ENCODE results near the gene CRKL. TPM values are rescaled to one million over a fixed set of nuclear protein-coding genes. Genes with fewer than 3 reads are reported as not detected.
"Not testable (repeated sequence)": the region's sequence is repeated elsewhere in the genome, so short reads cannot be mapped to it uniquely, and the experiment has no call there.

CRKL gene
- total RNA-seq, 2 experiments from 2014 or later: 57.7 to 70.9 TPM

DNA sequence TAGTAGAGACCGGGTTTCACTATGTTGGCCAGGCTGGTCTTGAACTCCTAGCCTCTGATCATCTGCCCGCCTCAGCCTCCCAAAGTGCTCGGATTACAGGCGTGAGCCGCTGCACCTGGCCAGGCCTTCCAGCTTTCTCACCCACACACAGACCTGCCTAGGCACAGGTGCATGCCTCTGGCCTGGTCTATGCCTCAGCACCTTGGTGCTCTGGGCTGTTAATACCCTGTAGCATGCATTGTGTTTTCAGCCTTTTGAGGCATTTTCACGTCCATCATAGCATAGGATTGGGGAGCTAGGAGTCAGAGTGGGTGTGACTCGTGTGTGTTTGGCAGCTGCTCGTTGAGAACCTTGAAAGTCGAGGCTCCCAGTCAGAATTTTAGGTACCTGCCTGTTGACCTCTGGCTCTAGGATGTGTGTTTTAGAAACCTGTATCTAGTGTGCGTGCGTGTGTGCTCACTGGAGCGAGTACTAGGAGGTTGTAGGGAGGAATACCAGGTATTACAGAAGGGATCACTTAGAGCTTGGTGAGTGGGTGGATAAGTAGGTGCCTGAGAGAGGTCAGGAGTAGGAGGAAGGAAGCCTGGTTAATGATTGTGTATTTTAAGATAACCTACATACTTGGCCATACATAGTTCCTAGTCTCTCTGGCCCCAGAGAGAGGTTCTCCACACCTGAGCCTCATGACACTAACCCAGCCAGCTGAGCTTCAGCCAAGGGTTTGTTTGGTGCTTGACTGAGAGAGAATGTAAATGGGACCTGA, 20.0 kb downstream of the CRKL start:
- peaks cover 7% of the 10 kb centered on the region for H3K4me1 ChIP-seq (ENCODE audit: insufficient read depth, low read length, poor library complexity, severe bottlenecking)
- no peak overlapping the region for H3K4me3 ChIP-seq (ENCODE audit: low read depth, low read length, poor library complexity, severe bottlenecking)
- no peaks in the 10 kb centered on the region for H3K9me3 ChIP-seq (ENCODE audit: low read length)
- H3K4me2 ChIP-seq (ENCODE audit: low read length): peak overlapping the region; percentile 2; the same call in 1 of the 2 replicates
- intact Hi-C loops (cut with micrococcal nuclease; ENCODE audit: unreplicated experiment): no loop called here
- no TSS peak for BruUV-seq (replicated peaks)
- H4K20me1 ChIP-seq (ENCODE audit: insufficient read depth, low read length): peaks cover 42% of the 10 kb centered on the region
- H3K9me2 ChIP-seq (ENCODE audit: insufficient read depth, low read length): no peaks in the 10 kb centered on the region
- no peak overlapping the region for H3K27ac ChIP-seq (ENCODE audit: low read depth, low read length, poor library complexity, severe bottlenecking)
- no peak for TF ChIP-seq EZH2phosphoT487 (IDR thresholded peaks at IDR 0.05; ENCODE audit: borderline replicate concordance, low read depth, low read length)
- TF ChIP-seq, protein P1, sequence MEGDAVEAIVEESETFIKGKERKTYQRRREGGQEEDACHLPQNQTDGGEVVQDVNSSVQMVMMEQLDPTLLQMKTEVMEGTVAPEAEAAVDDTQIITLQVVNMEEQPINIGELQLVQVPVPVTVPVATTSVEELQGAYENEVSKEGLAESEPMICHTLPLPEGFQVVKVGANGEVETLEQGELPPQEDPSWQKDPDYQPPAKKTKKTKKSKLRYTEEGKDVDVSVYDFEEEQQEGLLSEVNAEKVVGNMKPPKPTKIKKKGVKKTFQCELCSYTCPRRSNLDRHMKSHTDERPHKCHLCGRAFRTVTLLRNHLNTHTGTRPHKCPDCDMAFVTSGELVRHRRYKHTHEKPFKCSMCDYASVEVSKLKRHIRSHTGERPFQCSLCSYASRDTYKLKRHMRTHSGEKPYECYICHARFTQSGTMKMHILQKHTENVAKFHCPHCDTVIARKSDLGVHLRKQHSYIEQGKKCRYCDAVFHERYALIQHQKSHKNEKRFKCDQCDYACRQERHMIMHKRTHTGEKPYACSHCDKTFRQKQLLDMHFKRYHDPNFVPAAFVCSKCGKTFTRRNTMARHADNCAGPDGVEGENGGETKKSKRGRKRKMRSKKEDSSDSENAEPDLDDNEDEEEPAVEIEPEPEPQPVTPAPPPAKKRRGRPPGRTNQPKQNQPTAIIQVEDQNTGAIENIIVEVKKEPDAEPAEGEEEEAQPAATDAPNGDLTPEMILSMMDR (conservative IDR thresholded peaks at IDR 0.05; ENCODE audit: low read length): no peak
- ChIA-PET POLR2A (interaction anchor here (0.8 to 1.3 kb wide), 3 partner anchors 11 to 35 kb away, joined by 4 to 5 read pairs (median 5); no protein-coding TSS in a partner anchor), CTCF (ENCODE audit: unreplicated experiment) (no interaction called here)
- peaks cover 100% of the 10 kb centered on the region for H3K79me2 ChIP-seq (ENCODE audit: insufficient read depth, low read depth, low read length)
- peaks cover 88% of the 10 kb centered on the region for H3K36me3 ChIP-seq (ENCODE audit: insufficient read depth, low read length)
- DNase-seq (ENCODE audit: low spot score): no peak
- H2AFZ ChIP-seq (ENCODE audit: low read length): no peak overlapping the region

GRCh38 chr22:20937794-20938671, 20.8 kb downstream of the CRKL start:
- Histone ChIP-seq H3K9me3 (ENCODE audit: low read length) (no peaks in the 10 kb centered on the region), H3K9me2 (ENCODE audit: insufficient read depth, low read length) (no peaks in the 10 kb centered on the region), H3K4me3 (ENCODE audit: low read depth, low read length, poor library complexity, severe bottlenecking) (no peak overlapping the region), H2AFZ (ENCODE audit: low read length) (no peak overlapping the region), H3K27ac (ENCODE audit: low read depth, low read length, poor library complexity, severe bottlenecking) (no peak overlapping the region), H3K36me3 (ENCODE audit: insufficient read depth, low read length) (peaks cover 90% of the 10 kb centered on the region), H3K4me1 (ENCODE audit: insufficient read depth, low read length, poor library complexity, severe bottlenecking) (peaks cover 7% of the 10 kb centered on the region), H4K20me1 (ENCODE audit: insufficient read depth, low read length) (peaks cover 40% of the 10 kb centered on the region), H3K4me2 (ENCODE audit: low read length) (no peak overlapping the region), H3K79me2 (ENCODE audit: insufficient read depth, low read depth, low read length) (peaks cover 100% of the 10 kb centered on the region)
- CTCF ChIA-PET (ENCODE audit: unreplicated experiment): interaction anchor here (0.5 kb wide), 1 partner anchor 64 kb away, joined by 6 read pairs; no protein-coding TSS in a partner anchor
- BruUV-seq (replicated peaks): TSS peak; percentile 11
- DNase-seq (ENCODE audit: low spot score): no peak
- intact Hi-C loops (cut with micrococcal nuclease; ENCODE audit: unreplicated experiment): no loop called here
- TF ChIP-seq, protein P1 (conservative IDR thresholded peaks at IDR 0.05; ENCODE audit: low read length): no peak
- no peak for TF ChIP-seq EZH2phosphoT487 (IDR thresholded peaks at IDR 0.05; ENCODE audit: borderline replicate concordance, low read depth, low read length)
- POLR2A ChIA-PET: interaction anchor here (1.3 kb wide), 1 partner anchor 17 kb away, joined by 5 read pairs; no protein-coding TSS in a partner anchor

- H3K4me2 ChIP-seq (ENCODE audit: low read length); H3K9me2 ChIP-seq (ENCODE audit: insufficient read depth, low read length); DNase-seq (ENCODE audit: low spot score); H3K4me1 ChIP-seq (ENCODE audit: insufficient read depth, low read length, poor library complexity, severe bottlenecking); H3K9me3 ChIP-seq (ENCODE audit: low read length); H3K4me3 ChIP-seq (ENCODE audit: low read depth, low read length, poor library complexity, severe bottlenecking); intact Hi-C loops (cut with micrococcal nuclease; ENCODE audit: unreplicated experiment); H3K27ac ChIP-seq (ENCODE audit: low read depth, low read length, poor library complexity, severe bottlenecking); H2AFZ ChIP-seq (ENCODE audit: low read length); CTCF ChIA-PET (ENCODE audit: unreplicated experiment); BruUV-seq (replicated peaks): not testable (repeated sequence)
- peaks cover 34% of the 10 kb centered on the region; the same call in 1 of the 2 replicates for H4K20me1 ChIP-seq (ENCODE audit: insufficient read depth, low read length)
- peaks cover 100% of the 10 kb centered on the region for H3K79me2 ChIP-seq (ENCODE audit: insufficient read depth, low read depth, low read length)
- POLR2A ChIA-PET: interaction anchor here (0.6 kb wide), 1 partner anchor 169 kb away, joined by 3 read pairs; no protein-coding TSS in a partner anchor
- H3K36me3 ChIP-seq (ENCODE audit: insufficient read depth, low read length): peaks cover 85% of the 10 kb centered on the region
Measured at GRCh38 chr22:20939457-20940185, 22.4 kb downstream of the CRKL start.
